OCI-LY7 (cell line): ENCODE data around the gene KIRREL3. TPM values are rescaled to one million over a fixed set of nuclear protein-coding genes. Genes with fewer than 3 reads are reported as not detected.

Source experiments
- BruUV-seq: library from RNA; stranded (reverse); fragments of 400-500 nt; replicated peaks from 2 replicates; lab custom pipeline; 2021; lab: Mats Ljungman, UMichigan
- CTCF ChIA-PET: fragments of 300-600 bp; sonication (Branson Sonifier 250); formaldehyde crosslinking; loops from one replicate; lab custom pipeline; 2022; ENCODE audit warnings: antibody characterized with exemption; ENCODE audit not compliant: unreplicated experiment; lab: Charles Lee
- POLR2A ChIA-PET: fragments of 300-600 bp; sonication (Branson Sonifier 250); formaldehyde crosslinking; loops from one replicate; lab custom pipeline; 2022; ENCODE audit warnings: antibody characterized with exemption; lab: Charles Lee
- DNase-seq: peaks from one replicate; pipeline ENCODE4 v3.0.0-alpha.2; 2015; ENCODE audit warnings: low spot score
- H2AFZ ChIP-seq: fragments of 200-600 bp; sonication (generic), shearing (Covaris generic); 2 replicates; pipeline ENCODE4 v1.6.1; 2014; ENCODE audit warnings: mild to moderate bottlenecking, antibody characterized with exemption, low read length, moderate library complexity
- H3K27ac ChIP-seq: fragments of 200-600 bp; sonication (generic); 2 replicates; pipeline ENCODE4 v1.5.1; 2014; ENCODE audit warnings: mixed run types, low read depth, mild to moderate bottlenecking, moderate library complexity, low read length, inconsistent platforms; ENCODE audit not compliant: poor library complexity, severe bottlenecking
- H3K36me3 ChIP-seq: fragments of 200-600 bp; sonication (generic); 2 replicates; pipeline ENCODE4 v1.6.1; 2014; ENCODE audit warnings: mild to moderate bottlenecking, antibody characterized with exemption, low read length, moderate library complexity, mixed read lengths; ENCODE audit not compliant: insufficient read depth
- H3K4me1 ChIP-seq: fragments of 200-600 bp; sonication (generic); 2 replicates; pipeline ENCODE4 v1.5.1; 2014; ENCODE audit warnings: mild to moderate bottlenecking, low read length; ENCODE audit not compliant: insufficient read depth, poor library complexity, severe bottlenecking
- H3K4me2 ChIP-seq: fragments of 200-600 bp; sonication (generic); 2 replicates; pipeline ENCODE4 v1.6.1; 2014; ENCODE audit warnings: mild to moderate bottlenecking, low read length
- H3K4me3 ChIP-seq: fragments of 200-600 bp; sonication (generic); 2 replicates; pipeline ENCODE4 v1.5.1; 2014; ENCODE audit warnings: mild to moderate bottlenecking, low read depth, low read length; ENCODE audit not compliant: poor library complexity, severe bottlenecking
- H3K79me2 ChIP-seq: fragments of 200-600 bp; sonication (generic); 2 replicates; pipeline ENCODE4 v1.6.1; 2016; ENCODE audit warnings: low read depth, mild to moderate bottlenecking, low read length, moderate library complexity, mixed read lengths; ENCODE audit not compliant: insufficient read depth
- H3K9me2 ChIP-seq: fragments of 200-600 bp; sonication (generic); 2 replicates; pipeline ENCODE4 v1.6.1; 2016; ENCODE audit warnings: mild to moderate bottlenecking, low read length, mixed read lengths; ENCODE audit not compliant: insufficient read depth
- H3K9me3 ChIP-seq: fragments of 200-600 bp; sonication (generic); 2 replicates; pipeline ENCODE4 v1.6.1; 2014; ENCODE audit warnings: mild to moderate bottlenecking, mixed run types, low read length, mixed read lengths
- H4K20me1 ChIP-seq: fragments of 200-600 bp; sonication (generic); 2 replicates; pipeline ENCODE4 v1.6.1; 2014; ENCODE audit warnings: mild to moderate bottlenecking, antibody characterized with exemption, low read length, moderate library complexity, mixed read lengths; ENCODE audit not compliant: insufficient read depth
- EZH2phosphoT487 ChIP-seq: fragments of 200-600 bp; sonication (generic); IDR thresholded peaks from 2 replicates; pipeline ENCODE4 v1.6.1; 2018; ENCODE audit warnings: low read depth, borderline replicate concordance, mild to moderate bottlenecking, mixed run types, antibody characterized with exemption, low read length, moderate library complexity, mixed read lengths
- intact Hi-C: fragments of 100-400 bp; cut with micrococcal nuclease; formaldehyde crosslinking; loops from one replicate; pipeline ENCODE4 v1.10.0; 2022; ENCODE audit not compliant: unreplicated experiment
- total RNA-seq, 2 experiments: library from RNA; depleted of rRNA in 1 of 2; stranded (reverse); fragments of >200 nt in 1 of 2; shearing (Covaris generic) in 1 of 2; gene quantifications; 2 replicates each; pipeline ENCODE4 v1.2.3, GENCODE V29; 2014 to 2022
- TF ChIP-seq, protein P1 (sequence below): fragments of 200-600 bp; sonication (generic); conservative IDR thresholded peaks from 2 replicates; pipeline ENCODE4 v1.5.1; 2014; ENCODE audit warnings: mild to moderate bottlenecking, antibody characterized with exemption, low read length, moderate library complexity, mixed read lengths

KIRREL3 gene
- total RNA-seq, 2 experiments from 2014 or later, result not detected

- H3K9me2 ChIP-seq, result no peaks in the 10 kb centered on the region
- no peak overlapping the region for H3K27ac ChIP-seq
- no peaks in the 10 kb centered on the region for H3K9me3 ChIP-seq
- no TSS peak for BruUV-seq
- H3K79me2 ChIP-seq, result no peaks in the 10 kb centered on the region
- no peak overlapping the region for H3K4me2 ChIP-seq
- TF ChIP-seq EZH2phosphoT487, result no peak
- TF ChIP-seq, protein P1, sequence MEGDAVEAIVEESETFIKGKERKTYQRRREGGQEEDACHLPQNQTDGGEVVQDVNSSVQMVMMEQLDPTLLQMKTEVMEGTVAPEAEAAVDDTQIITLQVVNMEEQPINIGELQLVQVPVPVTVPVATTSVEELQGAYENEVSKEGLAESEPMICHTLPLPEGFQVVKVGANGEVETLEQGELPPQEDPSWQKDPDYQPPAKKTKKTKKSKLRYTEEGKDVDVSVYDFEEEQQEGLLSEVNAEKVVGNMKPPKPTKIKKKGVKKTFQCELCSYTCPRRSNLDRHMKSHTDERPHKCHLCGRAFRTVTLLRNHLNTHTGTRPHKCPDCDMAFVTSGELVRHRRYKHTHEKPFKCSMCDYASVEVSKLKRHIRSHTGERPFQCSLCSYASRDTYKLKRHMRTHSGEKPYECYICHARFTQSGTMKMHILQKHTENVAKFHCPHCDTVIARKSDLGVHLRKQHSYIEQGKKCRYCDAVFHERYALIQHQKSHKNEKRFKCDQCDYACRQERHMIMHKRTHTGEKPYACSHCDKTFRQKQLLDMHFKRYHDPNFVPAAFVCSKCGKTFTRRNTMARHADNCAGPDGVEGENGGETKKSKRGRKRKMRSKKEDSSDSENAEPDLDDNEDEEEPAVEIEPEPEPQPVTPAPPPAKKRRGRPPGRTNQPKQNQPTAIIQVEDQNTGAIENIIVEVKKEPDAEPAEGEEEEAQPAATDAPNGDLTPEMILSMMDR, result no peak
- H4K20me1 ChIP-seq, result no peaks in the 10 kb centered on the region
- POLR2A ChIA-PET, result interaction anchor here (0.6 kb wide), 1 partner anchor 234 kb away, joined by 3 read pairs; no protein-coding TSS in a partner anchor
- H3K4me3 ChIP-seq, result no peak overlapping the region
- no peaks in the 10 kb centered on the region for H3K4me1 ChIP-seq
- H2AFZ ChIP-seq, result no peak overlapping the region
- intact Hi-C loops, result loop anchor here (10.0 kb wide), 1 partner anchor 249 kb away; no protein-coding TSS in a partner anchor
- DNase-seq, result no peak
- CTCF ChIA-PET, result interaction anchor here (0.6 kb wide), 1 partner anchor 29 kb away, joined by 3 read pairs; no protein-coding TSS in a partner anchor
- H3K36me3 ChIP-seq, result no peaks in the 10 kb centered on the region
Measured at GRCh38 chr11:126694065-126694625, 306.4 kb downstream of the KIRREL3 start.

DNA sequence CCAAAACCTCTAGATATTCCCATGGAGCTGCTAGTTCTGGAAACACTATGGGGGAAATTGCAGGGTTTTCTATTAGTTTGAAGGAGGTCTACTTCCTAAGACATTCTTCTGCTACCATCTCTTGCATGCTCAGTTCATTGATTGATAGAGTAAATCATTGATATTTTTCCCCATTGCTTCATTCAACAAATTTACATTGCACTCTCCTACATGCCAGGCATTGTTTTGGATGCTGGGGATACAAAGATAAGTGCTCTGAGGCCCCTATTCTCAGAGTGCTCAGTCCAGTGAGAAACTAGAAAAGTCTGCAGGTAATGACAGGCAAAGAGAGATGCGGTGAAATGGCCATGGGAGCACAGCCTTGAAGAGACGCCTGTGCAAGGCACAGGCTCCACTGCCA, 313.1 kb downstream of the KIRREL3 start:
- Histone ChIP-seq H3K4me3 (no peak overlapping the region), H3K4me1 (no peaks in the 10 kb centered on the region), H3K27ac (no peak overlapping the region), H3K79me2 (no peaks in the 10 kb centered on the region), H3K4me2 (no peak overlapping the region), H4K20me1 (no peaks in the 10 kb centered on the region), H2AFZ (no peak overlapping the region), H3K9me3 (no peaks in the 10 kb centered on the region), H3K36me3 (no peaks in the 10 kb centered on the region), H3K9me2 (no peaks in the 10 kb centered on the region)
- DNase-seq, result no peak
- BruUV-seq, result no TSS peak
- no peak for TF ChIP-seq EZH2phosphoT487
- TF ChIP-seq, protein P1, result no peak
- POLR2A ChIA-PET, result no interaction called here
- CTCF ChIA-PET, result no interaction called here
- intact Hi-C loops, result no loop called here

GRCh38 chr11:126686938-126687337, 313.6 kb downstream of the KIRREL3 start:
- Histone ChIP-seq H3K36me3 (no peaks in the 10 kb centered on the region), H3K9me3 (no peaks in the 10 kb centered on the region), H3K4me1 (no peaks in the 10 kb centered on the region), H3K4me2 (no peak overlapping the region), H3K27ac (no peak overlapping the region), H3K79me2 (no peaks in the 10 kb centered on the region), H3K9me2 (no peaks in the 10 kb centered on the region), H3K4me3 (no peak overlapping the region), H2AFZ (no peak overlapping the region), H4K20me1 (no peaks in the 10 kb centered on the region)
- intact Hi-C loops, result no loop called here
- TF ChIP-seq, protein P1, result no peak
- no peak for TF ChIP-seq EZH2phosphoT487
- CTCF ChIA-PET, result no interaction called here
- no peak for DNase-seq
- no TSS peak for BruUV-seq
- POLR2A ChIA-PET, result no interaction called here
